Measurements from ENCODE around the gene SIGLEC1. TPM values are rescaled to one million over a fixed set of nuclear protein-coding genes. Genes with fewer than 3 reads are reported as not detected.

Gene SIGLEC1
- total RNA-seq, 1 donor from 2014 or later: 23.2 TPM

DNA sequence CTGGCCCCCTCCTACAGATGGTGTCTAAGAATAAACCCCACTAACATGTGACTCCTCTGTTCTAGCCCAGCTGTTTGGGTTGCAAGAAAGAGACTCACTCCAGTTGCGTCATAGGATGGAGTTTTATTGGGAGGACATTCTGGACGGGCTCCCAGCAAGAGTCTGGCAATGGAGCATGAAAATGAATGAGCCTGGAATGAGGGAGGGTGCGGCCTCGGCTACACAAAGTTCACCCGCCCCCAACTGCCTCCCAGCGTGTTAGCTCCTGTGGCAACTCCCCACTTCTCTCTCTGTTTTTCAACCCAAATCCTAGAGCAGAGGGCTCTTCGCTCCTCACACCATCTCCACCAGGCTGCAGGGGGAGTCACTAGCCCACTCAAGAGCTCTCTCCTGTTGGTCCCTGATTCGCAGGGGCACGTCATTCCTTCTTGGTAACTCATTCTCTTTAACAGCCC is 25.5 kb downstream of the SIGLEC1 start:
- H3K4me3 ChIP-seq: peak overlapping the region in 1 of 2 donors; percentile 4
- peak; percentile 49 to 93 for DNase-seq (ENCODE audit: low spot score in 2 of 2)
- intact Hi-C loops (cut with DNase I): loop anchor here (1.0 to 10.0 kb wide), 4 partner anchors 20 to 398 kb away; partner anchors contain the start of genes ATRN and RNF24
- H3K27ac ChIP-seq: peak overlapping the region; percentile 77 to 85
- TF ChIP-seq, protein P1, sequence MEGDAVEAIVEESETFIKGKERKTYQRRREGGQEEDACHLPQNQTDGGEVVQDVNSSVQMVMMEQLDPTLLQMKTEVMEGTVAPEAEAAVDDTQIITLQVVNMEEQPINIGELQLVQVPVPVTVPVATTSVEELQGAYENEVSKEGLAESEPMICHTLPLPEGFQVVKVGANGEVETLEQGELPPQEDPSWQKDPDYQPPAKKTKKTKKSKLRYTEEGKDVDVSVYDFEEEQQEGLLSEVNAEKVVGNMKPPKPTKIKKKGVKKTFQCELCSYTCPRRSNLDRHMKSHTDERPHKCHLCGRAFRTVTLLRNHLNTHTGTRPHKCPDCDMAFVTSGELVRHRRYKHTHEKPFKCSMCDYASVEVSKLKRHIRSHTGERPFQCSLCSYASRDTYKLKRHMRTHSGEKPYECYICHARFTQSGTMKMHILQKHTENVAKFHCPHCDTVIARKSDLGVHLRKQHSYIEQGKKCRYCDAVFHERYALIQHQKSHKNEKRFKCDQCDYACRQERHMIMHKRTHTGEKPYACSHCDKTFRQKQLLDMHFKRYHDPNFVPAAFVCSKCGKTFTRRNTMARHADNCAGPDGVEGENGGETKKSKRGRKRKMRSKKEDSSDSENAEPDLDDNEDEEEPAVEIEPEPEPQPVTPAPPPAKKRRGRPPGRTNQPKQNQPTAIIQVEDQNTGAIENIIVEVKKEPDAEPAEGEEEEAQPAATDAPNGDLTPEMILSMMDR (IDR thresholded peaks at IDR 0.05): no peak
- H3K27me3 ChIP-seq: no peaks in the 10 kb centered on the region
- H3K9me3 ChIP-seq: no peaks in the 10 kb centered on the region
- no peaks in the 10 kb centered on the region for H3K36me3 ChIP-seq
- peaks cover 8 to 16% of the 10 kb centered on the region in 2 donors for H3K4me1 ChIP-seq

DNA sequence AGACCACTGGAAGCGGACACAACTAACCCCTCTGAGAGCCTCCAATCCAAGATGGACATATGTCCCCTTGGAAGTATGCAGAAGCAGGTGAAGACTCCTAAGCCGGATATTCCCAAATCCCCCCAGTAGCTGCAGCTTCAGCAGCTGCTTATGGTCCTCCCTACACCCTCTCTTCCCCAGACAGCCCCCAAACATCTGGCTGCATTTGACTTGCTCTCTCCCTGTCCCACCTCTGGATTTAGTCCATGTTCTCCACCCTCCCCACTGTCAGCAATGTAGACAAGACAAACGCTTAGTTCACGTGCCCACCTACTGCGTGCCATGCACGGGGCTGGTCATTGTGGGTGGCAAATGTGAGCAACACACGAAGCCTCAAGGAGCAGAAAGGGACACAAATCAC is 26.0 kb downstream of the SIGLEC1 start:
- H3K4me1 ChIP-seq: peaks cover 8 to 16% of the 10 kb centered on the region in 2 donors
- no peak for DNase-seq (ENCODE audit: low spot score in 2 of 2)
- no peaks in the 10 kb centered on the region for H3K27me3 ChIP-seq
- H3K36me3 ChIP-seq: no peaks in the 10 kb centered on the region
- intact Hi-C loops (cut with DNase I): loop anchor here (10.0 kb wide), 3 partner anchors 212 to 398 kb away; partner anchors contain the start of genes ATRN and RNF24
- H3K9me3 ChIP-seq: no peaks in the 10 kb centered on the region
- TF ChIP-seq, protein P1 (IDR thresholded peaks at IDR 0.05): no peak
- H3K4me3 ChIP-seq: no peak overlapping the region
- H3K27ac ChIP-seq: peak overlapping the region; percentile 41 to 77

DNA sequence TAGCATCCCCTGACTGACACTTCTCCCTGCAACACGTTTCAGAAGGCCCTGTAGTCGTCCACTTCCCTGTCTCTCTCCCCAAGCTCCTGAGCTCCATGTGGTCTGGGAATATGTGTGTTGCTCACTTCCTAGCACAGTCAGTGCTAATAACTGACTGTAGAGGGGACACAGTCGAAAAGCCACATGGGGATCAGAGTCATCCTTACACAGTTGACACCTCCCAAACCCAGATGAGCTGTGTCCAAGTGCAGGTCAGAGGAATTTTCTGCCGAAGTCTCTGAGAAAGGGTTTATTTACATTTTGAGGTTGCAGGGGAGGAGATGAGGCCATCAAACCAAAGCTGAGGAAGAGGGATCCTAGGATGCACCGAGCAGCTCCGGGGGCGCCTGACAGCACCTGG is 27.1 kb downstream of the SIGLEC1 start:
- Histone ChIP-seq H3K36me3 (no peaks in the 10 kb centered on the region), H3K4me1 (peaks cover 13 to 23% of the 10 kb centered on the region in 2 donors), H3K27ac (peak overlapping the region in 1 of 2 donors; percentile 18), H3K27me3 (no peaks in the 10 kb centered on the region), H3K4me3 (no peak overlapping the region), H3K9me3 (no peaks in the 10 kb centered on the region)
- TF ChIP-seq, protein P1 (IDR thresholded peaks at IDR 0.05): no peak
- DNase-seq (ENCODE audit: low spot score in 2 of 2): no peak
- intact Hi-C loops (cut with DNase I): loop anchor here (10.0 kb wide), 3 partner anchors 211 to 399 kb away; partner anchors contain the start of genes ATRN and RNF24

DNA sequence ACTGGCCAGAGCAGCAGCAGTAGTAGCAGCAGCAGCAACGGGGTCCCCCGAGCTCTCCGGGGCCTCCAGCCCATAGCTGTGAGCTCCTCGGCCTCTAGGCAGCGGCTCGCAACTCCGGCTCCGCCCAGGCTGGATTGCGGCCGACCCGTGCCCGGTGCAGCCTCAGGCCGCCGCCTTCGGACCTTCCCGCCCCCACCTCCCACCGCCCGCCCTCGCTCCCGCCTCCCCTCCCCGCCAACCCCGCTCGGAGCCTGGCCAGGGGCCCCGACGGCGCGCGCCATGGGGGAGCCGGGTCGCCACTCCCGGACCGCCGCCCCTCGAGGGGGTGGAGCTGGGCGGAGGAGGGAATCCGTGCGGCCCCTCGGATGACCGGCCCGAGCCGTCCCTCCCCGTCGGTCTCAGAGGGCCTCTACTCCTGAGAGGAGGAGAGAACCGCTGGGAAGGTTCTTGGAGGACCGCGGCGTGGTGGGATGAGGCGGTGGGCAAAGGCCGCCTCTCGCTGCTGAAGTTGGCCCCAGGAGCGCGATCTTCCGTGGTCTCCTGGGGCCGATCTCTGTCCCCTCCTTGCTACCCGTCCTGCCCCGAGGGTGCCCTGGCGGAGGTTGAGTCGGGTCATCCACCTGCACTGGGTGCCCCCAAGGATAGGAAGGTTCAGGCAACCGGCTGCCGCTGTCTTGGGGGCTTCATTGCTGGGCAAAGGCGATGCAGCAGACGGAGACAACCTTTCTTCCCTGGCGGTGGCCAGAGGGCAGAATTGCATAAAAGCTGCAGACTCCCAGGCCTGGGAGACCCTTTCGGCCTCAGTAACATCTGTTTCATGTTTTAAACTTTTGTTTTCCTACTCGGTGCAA is 30.2 kb downstream of the SIGLEC1 start, which contains the start of gene ADAM33:
ADAM33 (minus strand) TSS at position 80 of the 851 bp plus-strand sequence; CDS start at position 74, 6 bp downstream.
- Histone ChIP-seq H3K4me1 (peaks cover 18 to 39% of the 10 kb centered on the region in 2 donors), H3K27ac (peak within 1 kb of the TSS; percentile 90 to 94), H3K9me3 (no peaks in the 10 kb centered on the region), H3K36me3 (no peaks in the 10 kb centered on the region), H3K4me3 (peak within 1 kb of the TSS; percentile 85 to 88), H3K27me3 (no peaks in the 10 kb centered on the region)
- intact Hi-C loops (cut with DNase I): loop anchor here (5.0 to 10.0 kb wide), 4 partner anchors 165 to 403 kb away; partner anchors contain the start of genes ATRN, MAVS and RNF24
- peak in 1 of 2 donors; percentile 79 for DNase-seq (ENCODE audit: low spot score in 2 of 2)
- TF ChIP-seq, protein P1 (IDR thresholded peaks at IDR 0.05): no peak

DNA sequence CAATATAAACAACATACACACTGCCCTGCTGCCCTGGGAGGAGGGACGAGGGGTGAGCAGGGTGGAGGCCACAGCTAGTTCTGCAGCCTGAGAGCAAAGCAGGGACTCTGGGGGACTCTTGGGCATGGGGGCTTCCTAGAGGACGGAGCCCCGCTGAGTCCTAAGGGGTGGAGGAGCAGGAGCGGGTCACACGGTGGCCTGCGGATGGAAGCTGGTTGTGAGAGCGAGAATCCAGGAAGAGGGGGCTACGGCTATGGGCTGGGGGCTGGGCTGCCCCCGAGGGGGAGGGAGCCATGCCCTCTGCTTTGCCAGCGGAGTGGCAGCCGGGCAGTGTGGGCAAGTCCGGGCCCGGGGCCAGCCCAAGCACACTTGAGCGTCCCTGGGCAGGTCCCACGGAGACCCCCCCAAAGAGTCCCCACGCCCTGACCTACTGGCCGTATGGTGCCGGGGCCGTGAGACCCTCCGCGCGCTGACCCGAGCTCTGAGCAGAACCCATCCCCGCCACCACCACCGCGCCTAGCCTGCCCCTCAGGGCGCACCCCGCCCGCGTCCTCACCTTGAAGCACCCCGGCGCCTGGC is 31.0 kb downstream of the SIGLEC1 start:
- Histone ChIP-seq H3K27ac (peak overlapping the region; percentile 90 to 94), H3K4me1 (peaks cover 18 to 39% of the 10 kb centered on the region in 2 donors), H3K27me3 (no peaks in the 10 kb centered on the region), H3K4me3 (peak overlapping the region; percentile 85 to 88), H3K9me3 (no peaks in the 10 kb centered on the region), H3K36me3 (no peaks in the 10 kb centered on the region)
- TF ChIP-seq, protein P1 (IDR thresholded peaks at IDR 0.05): no peak
- DNase-seq (ENCODE audit: low spot score in 2 of 2): no peak
- intact Hi-C loops (cut with DNase I): loop anchor here (5.0 to 10.0 kb wide), 4 partner anchors 166 to 403 kb away; partner anchors contain the start of genes ATRN, MAVS and RNF24
